ENCODE results near the gene PDZK1IP1. TPM values are rescaled to one million over a fixed set of nuclear protein-coding genes. Genes with fewer than 3 reads are reported as not detected.

Gene PDZK1IP1
- total and polyA plus RNA-seq, 2 donors (not counting 1 experiment from before 2014, with no cell fraction given) = 0.21 TPM; not detected in 1

- H4K20me1 ChIP-seq (ENCODE audit: control insufficient read depth, insufficient read depth, low read length, poor library complexity, severe bottlenecking) = no peaks in the 10 kb centered on the region
- CTCF ChIA-PET = interaction anchor here (1.8 kb wide), 1 partner anchor 20 kb away, joined by 5 read pairs; no protein-coding TSS in a partner anchor
- TF ChIP-seq EZH2 (IDR thresholded peaks at IDR 0.05; ENCODE audit: borderline replicate concordance, insufficient read depth, low read depth, low read length, poor library complexity, severe bottlenecking) = no peak
- no peak for TF ChIP-seq CTCF (IDR thresholded peaks at IDR 0.05)
These were observed 22.9 kb upstream of the PDZK1IP1 start for GRCh38 chr1:47212636-47213229.

GRCh38 chr1:47211796-47212269 lies 22.0 kb upstream of the PDZK1IP1 start:
- ChIA-PET CTCF (interaction anchor here (0.6 to 1.8 kb wide), 2 partner anchors 19 to 47 kb away, joined by 5 to 7 read pairs; no protein-coding TSS in a partner anchor), POLR2A (no interaction called here)
- Histone ChIP-seq H2AFZ (ENCODE audit: insufficient read depth, low read depth, low read length, poor library complexity, severe bottlenecking) (peak overlapping the region; percentile 16), H3K79me2 (ENCODE audit: control insufficient read depth, insufficient read depth, low read length) (no peaks in the 10 kb centered on the region), H3K27me3 (replicated peaks in 1 of 4; ENCODE audit: control extremely low read depth in 1 of 4, control insufficient read depth in 3 of 4, insufficient read depth in 4 of 4, low read length in 3 of 4) (peaks cover 0 to 5% (median 0%) of the 10 kb centered on the region in 4 experiments), H3K9ac (ENCODE audit: low read length) (no peak overlapping the region), H4K20me1 (ENCODE audit: control insufficient read depth, insufficient read depth, low read length, poor library complexity, severe bottlenecking) (no peaks in the 10 kb centered on the region), H3K36me3 (replicated peaks in 1 of 2; ENCODE audit: control extremely low read depth in 1 of 2, control insufficient read depth in 1 of 2, extremely low read depth in 1 of 2, insufficient read depth in 2 of 2, low read length in 1 of 2) (no peaks in the 10 kb centered on the region), H3K9me3 (ENCODE audit: control extremely low read depth in 1 of 3, control insufficient read depth in 2 of 3, insufficient read depth in 1 of 3, low read length in 2 of 3) (no peaks in the 10 kb centered on the region), H3K4me1 (ENCODE audit: control insufficient read depth in 2 of 2, insufficient read depth in 2 of 2, low read length in 2 of 2) (no peaks in the 10 kb centered on the region), H3K4me3 (ENCODE audit: control extremely low read depth in 1 of 5, extremely low read depth in 1 of 5, insufficient read depth in 1 of 5, low read depth in 2 of 5, low read length in 4 of 5) (no peak overlapping the region), H3K27ac (ENCODE audit: low read length in 2 of 2) (no peak overlapping the region), H3K4me2 (replicated peaks; ENCODE audit: low read depth, low read length, poor library complexity, severe bottlenecking) (no peak overlapping the region)
- H3K9me3 Mint-ChIP-seq (ENCODE audit: insufficient read depth) = no peaks in the 10 kb centered on the region
- peaks cover 16% of the 10 kb centered on the region for H3K27me3 Mint-ChIP-seq
- ATAC-seq (ENCODE audit: low read depth) (no peak), DNase-seq (no peak)
- TF ChIP-seq EZH2 (IDR thresholded peaks at IDR 0.05; ENCODE audit: borderline replicate concordance, insufficient read depth, low read depth, low read length, poor library complexity, severe bottlenecking) (no peak), CTCF (IDR thresholded peaks at IDR 0.05) (no peak)
- no peak overlapping the region for H3K4me3 Mint-ChIP-seq
- H3K27ac Mint-ChIP-seq = no peak overlapping the region
- WGBS (ENCODE audit: insufficient coverage) = 36% methylated on average over 2 of the region's 9 CpGs
- intact Hi-C loops (cut with micrococcal nuclease) = no loop called here
- no peaks in the 10 kb centered on the region for H3K4me1 Mint-ChIP-seq

More at GRCh38 chr1:47212636-47213229, 22.9 kb upstream of the PDZK1IP1 start:
- H3K27me3 Mint-ChIP-seq = peaks cover 16% of the 10 kb centered on the region
- H3K9me3 ChIP-seq (ENCODE audit: control extremely low read depth in 1 of 3, control insufficient read depth in 2 of 3, insufficient read depth in 1 of 3, low read length in 2 of 3) = no peaks in the 10 kb centered on the region
- intact Hi-C loops (cut with micrococcal nuclease) = no loop called here
- H3K27me3 ChIP-seq (replicated peaks in 1 of 4; ENCODE audit: control extremely low read depth in 1 of 4, control insufficient read depth in 3 of 4, insufficient read depth in 4 of 4, low read length in 3 of 4) = peaks cover 0 to 5% (median 0%) of the 10 kb centered on the region in 4 experiments
- no peak for ATAC-seq (ENCODE audit: low read depth)
- no peak overlapping the region for H3K4me2 ChIP-seq (replicated peaks; ENCODE audit: low read depth, low read length, poor library complexity, severe bottlenecking)
- no peaks in the 10 kb centered on the region for H3K36me3 ChIP-seq (replicated peaks in 1 of 2; ENCODE audit: control extremely low read depth in 1 of 2, control insufficient read depth in 1 of 2, extremely low read depth in 1 of 2, insufficient read depth in 2 of 2, low read length in 1 of 2)
- POLR2A ChIA-PET = no interaction called here
- H3K4me1 ChIP-seq (ENCODE audit: control insufficient read depth in 2 of 2, insufficient read depth in 2 of 2, low read length in 2 of 2) = no peaks in the 10 kb centered on the region
- H3K4me1 Mint-ChIP-seq = no peaks in the 10 kb centered on the region
- no peak overlapping the region for H3K4me3 Mint-ChIP-seq
- H3K79me2 ChIP-seq (ENCODE audit: control insufficient read depth, insufficient read depth, low read length) = no peaks in the 10 kb centered on the region
- H3K9ac ChIP-seq (ENCODE audit: low read length) = no peak overlapping the region
- H2AFZ ChIP-seq (ENCODE audit: insufficient read depth, low read depth, low read length, poor library complexity, severe bottlenecking) = no peak overlapping the region
- H3K27ac ChIP-seq (ENCODE audit: low read length in 2 of 2) = no peak overlapping the region
- H3K4me3 ChIP-seq (ENCODE audit: control extremely low read depth in 1 of 5, extremely low read depth in 1 of 5, insufficient read depth in 1 of 5, low read depth in 2 of 5, low read length in 4 of 5) = no peak overlapping the region
- DNase-seq = no peak
- WGBS (ENCODE audit: insufficient coverage) = 79% methylated on average over 2 of the region's 4 CpGs
- no peaks in the 10 kb centered on the region for H3K9me3 Mint-ChIP-seq (ENCODE audit: insufficient read depth)
- H3K27ac Mint-ChIP-seq = no peak overlapping the region
